RWPE1 (cell line): ENCODE data around the gene ZNF33A.

Experiments
- CTCF ChIA-PET: fragments of 350-600 bp; sonication (Branson Sonifier 250); formaldehyde crosslinking; extraction: SDS; loops from one replicate; lab custom pipeline; 2021; lab: Yijun Ruan, JAX
- POLR2A ChIA-PET: fragments of 400-600 bp; formaldehyde crosslinking; extraction: SDS; loops from one replicate; lab custom pipeline; 2020; ENCODE audit warnings: antibody characterized with exemption; ENCODE audit not compliant: low non-redundant PET; lab: Yijun Ruan, JAX
- DNase-seq: peaks from one replicate; pipeline ENCODE4 v3.0.0; 2012; ENCODE audit warnings: low spot score
- H3K27ac ChIP-seq: fragments of 450-650 bp; 2 replicates; pipeline ENCODE4 v1.5.1; 2017
- CTCF ChIP-seq: fragments of 450-650 bp; conservative IDR thresholded peaks from 2 replicates; pipeline ENCODE4 v1.5.1; 2017; ENCODE audit warnings: low read depth, mild to moderate bottlenecking

Gene ZNF33A

GRCh38 chr10:38010119-38010903 lies at the start of gene ZNF33A:
TSS of gene ZNF33A (plus strand) at chr10:38010675. CDS start at chr10:38012342, 1,667 bp downstream.
- ChIA-PET CTCF (interaction anchor here (0.8 kb wide), 1 partner anchor 33 kb away, joined by 3 read pairs; no protein-coding TSS in a partner anchor), POLR2A (interaction anchor here (1.3 kb wide), 1 partner anchor 11 kb away, joined by 3 read pairs; no protein-coding TSS in a partner anchor)
- peak within 1 kb of the TSS; percentile 99 for H3K27ac ChIP-seq
- no peak for TF ChIP-seq CTCF
- DNase-seq: peak; percentile 91

- no peak for TF ChIP-seq CTCF
- POLR2A ChIA-PET: no interaction called here
- DNase-seq: no peak
- no peak overlapping the region for H3K27ac ChIP-seq
- CTCF ChIA-PET: no interaction called here
These were observed 45.5 kb upstream of the ZNF33A start for GRCh38 chr10:37965006-37965405.

- POLR2A ChIA-PET: no interaction called here
- no peak for TF ChIP-seq CTCF
- CTCF ChIA-PET: interaction anchor here (0.6 kb wide), 1 partner anchor 45 kb away, joined by 3 read pairs; no protein-coding TSS in a partner anchor
- DNase-seq: no peak
- no peak overlapping the region for H3K27ac ChIP-seq
These were observed 38.1 kb upstream of the ZNF33A start for GRCh38 chr10:37972396-37972795.

- TF ChIP-seq CTCF: no peak
- ChIA-PET POLR2A (no interaction called here), CTCF (no interaction called here)
- DNase-seq: peak; percentile 3
- H3K27ac ChIP-seq: peak overlapping the region; percentile 90
These were observed 35.0 kb upstream of the ZNF33A start for GRCh38 chr10:37975401-37975991.

- peak within 1 kb of the TSS; percentile 90 for H3K27ac ChIP-seq
These were observed 34.2 kb upstream of the ZNF33A start, which contains the start of gene ZNF25 for GRCh38 chr10:37976091-37976879. TSS of gene ZNF25 (minus strand) at chr10:37976647. CDS start at chr10:37971722, 4,925 bp downstream.

More at GRCh38 chr10:37976091-37976879, 34.2 kb upstream of the ZNF33A start, which contains the start of gene ZNF25:
- peak; percentile 96 for TF ChIP-seq CTCF
- ChIA-PET CTCF (interaction anchor here (0.6 to 0.8 kb wide), 9 partner anchors 9 to 1030 kb away, joined by 3 to 5 read pairs (median 3); partner anchors contain the start of gene ZNF33A), POLR2A (no interaction called here)
- peak; percentile 97 for DNase-seq
